ENCODE results near the gene ITIH5.

ITIH5 gene

DNA sequence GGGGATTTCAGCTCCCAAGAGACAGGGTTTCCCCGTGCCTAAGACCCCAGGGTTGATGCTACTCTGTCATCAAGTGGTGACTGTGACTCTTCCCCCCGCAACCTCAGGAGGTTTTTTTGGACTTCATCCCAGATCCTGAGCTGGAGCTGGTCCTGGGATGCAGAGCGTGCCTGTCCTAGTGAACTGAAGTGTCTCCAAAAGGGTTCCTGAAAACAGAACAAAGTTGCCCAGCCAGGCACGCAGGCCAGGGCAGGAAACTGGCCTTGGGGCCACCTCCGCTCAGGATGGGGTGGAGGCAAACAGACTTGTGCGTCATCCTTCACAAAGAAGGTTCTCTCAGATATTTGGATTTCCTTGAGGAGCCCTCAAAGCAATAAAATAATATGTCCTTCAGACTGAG lies 118.9 kb downstream of the ITIH5 start:
- H3K4me3 ChIP-seq (ENCODE audit: low read depth, low read length): no peak overlapping the region
- TF ChIP-seq, protein P1, sequence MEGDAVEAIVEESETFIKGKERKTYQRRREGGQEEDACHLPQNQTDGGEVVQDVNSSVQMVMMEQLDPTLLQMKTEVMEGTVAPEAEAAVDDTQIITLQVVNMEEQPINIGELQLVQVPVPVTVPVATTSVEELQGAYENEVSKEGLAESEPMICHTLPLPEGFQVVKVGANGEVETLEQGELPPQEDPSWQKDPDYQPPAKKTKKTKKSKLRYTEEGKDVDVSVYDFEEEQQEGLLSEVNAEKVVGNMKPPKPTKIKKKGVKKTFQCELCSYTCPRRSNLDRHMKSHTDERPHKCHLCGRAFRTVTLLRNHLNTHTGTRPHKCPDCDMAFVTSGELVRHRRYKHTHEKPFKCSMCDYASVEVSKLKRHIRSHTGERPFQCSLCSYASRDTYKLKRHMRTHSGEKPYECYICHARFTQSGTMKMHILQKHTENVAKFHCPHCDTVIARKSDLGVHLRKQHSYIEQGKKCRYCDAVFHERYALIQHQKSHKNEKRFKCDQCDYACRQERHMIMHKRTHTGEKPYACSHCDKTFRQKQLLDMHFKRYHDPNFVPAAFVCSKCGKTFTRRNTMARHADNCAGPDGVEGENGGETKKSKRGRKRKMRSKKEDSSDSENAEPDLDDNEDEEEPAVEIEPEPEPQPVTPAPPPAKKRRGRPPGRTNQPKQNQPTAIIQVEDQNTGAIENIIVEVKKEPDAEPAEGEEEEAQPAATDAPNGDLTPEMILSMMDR (IDR thresholded peaks at IDR 0.05; ENCODE audit: low read depth, low read length): no peak

DNA sequence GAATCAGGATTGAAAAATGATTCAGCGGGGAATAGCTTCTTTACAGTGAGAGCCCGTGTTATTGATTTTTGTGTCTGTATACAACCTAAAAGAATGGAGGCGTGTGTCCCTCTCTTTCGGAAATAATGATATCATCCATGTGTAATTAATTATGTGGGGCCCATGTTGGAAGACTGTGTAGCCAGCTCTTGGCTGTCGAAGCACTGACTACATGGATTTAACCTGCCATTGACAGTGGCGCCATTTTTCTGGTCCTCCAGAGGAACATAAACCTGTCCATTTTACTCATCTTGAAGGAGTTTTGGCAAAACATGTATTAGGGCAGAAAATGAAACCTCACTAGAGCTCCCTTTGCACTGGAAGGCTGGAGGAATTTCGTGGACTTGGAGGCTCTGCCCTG lies 119.6 kb downstream of the ITIH5 start:
- TF ChIP-seq, protein P1 (IDR thresholded peaks at IDR 0.05; ENCODE audit: low read depth, low read length): no peak
- H3K4me3 ChIP-seq (ENCODE audit: low read depth, low read length): no peak overlapping the region

DNA sequence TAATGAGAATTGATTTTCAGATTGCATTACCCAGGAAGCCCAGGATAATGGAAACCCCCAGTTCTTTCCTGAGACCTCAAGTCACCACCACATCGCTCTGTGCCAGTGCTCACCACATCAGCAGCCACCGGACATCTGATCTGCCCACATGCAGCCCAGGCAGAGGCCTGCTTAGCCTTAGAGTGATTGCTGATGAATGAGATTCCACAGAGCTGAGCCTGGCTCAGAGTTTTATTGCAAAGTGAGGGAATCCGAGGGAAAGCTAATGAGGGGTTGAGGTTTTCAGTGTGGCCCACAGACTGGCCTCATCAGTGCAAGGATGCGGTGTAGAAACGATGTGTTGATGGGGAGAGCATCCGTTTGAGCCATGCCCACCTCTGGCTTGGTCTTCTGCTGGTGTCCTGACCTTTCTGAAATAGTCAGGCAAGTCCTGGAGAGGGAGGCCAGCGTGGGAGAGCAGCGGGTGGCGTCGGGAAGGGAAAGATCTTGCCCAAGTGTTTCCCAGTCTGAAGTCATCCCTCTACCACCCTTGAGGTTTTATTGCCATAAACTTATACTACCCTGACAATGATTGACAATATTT lies 120.3 kb downstream of the ITIH5 start:
- TF ChIP-seq, protein P1 (IDR thresholded peaks at IDR 0.05; ENCODE audit: low read depth, low read length): no peak
- H3K4me3 ChIP-seq (ENCODE audit: low read depth, low read length): no peak overlapping the region

DNA sequence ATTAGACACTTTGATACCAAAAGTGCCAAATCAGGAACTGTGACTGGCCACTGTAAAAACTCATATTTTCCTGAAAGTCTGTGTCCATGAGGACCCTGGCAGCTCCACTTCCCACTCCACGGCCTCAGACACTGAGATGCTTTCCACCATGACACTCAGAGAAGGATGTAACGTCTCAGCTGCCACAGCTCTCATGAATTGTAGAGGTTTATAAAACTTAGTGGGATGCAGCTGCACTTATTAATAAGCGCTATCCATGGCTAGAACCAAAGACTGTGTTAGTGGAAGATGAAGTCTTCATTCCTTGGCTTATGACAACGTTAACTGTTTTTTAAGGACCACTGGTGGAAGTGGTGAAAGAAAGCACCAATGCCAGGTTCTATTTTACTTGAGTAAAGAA lies 121.0 kb downstream of the ITIH5 start:
- TF ChIP-seq, protein P1 (IDR thresholded peaks at IDR 0.05; ENCODE audit: low read depth, low read length): no peak
- no peak overlapping the region for H3K4me3 ChIP-seq (ENCODE audit: low read depth, low read length)

DNA sequence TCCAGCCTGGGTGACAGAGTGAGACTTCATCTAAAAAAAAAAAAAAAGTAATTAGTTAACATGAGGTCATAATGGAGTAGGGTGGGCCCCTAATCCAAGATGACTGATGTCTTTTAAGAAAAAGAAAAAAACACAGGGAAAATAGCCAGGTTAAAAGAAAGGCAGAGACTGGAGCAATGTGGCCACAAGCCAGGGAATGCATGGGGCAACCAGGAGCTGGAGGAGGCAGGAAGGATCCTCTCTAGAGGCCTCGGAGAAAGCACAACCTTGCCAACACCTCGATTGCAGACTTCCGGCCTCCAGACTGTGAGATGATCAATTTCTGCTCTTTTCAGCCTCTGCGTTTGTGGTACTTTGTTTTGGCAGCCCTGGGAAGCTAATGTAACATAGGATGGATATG lies 121.5 kb downstream of the ITIH5 start:
- no peak overlapping the region for H3K4me3 ChIP-seq (ENCODE audit: low read depth, low read length)
- TF ChIP-seq, protein P1 (IDR thresholded peaks at IDR 0.05; ENCODE audit: low read depth, low read length): no peak

DNA sequence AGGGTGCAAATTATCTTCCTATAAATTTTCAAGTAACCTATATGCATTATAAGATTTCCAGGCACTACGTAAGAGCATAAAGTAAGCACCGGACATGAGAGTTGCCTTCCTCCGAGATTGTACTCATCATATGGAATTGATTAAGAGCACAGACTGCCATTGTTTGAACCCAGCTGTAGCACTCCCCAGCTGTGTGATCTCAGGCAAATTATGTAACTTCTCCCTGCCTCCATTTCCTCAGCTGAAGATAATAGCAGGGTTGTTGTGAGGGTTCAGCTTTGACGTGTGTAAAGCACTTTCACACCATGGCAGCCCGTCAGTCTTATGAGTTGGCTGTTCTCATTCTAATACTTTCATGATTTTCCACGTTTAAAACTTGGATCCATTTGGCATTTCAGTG lies 122.6 kb downstream of the ITIH5 start:
- TF ChIP-seq, protein P1 (IDR thresholded peaks at IDR 0.05; ENCODE audit: low read depth, low read length): no peak
- no peak overlapping the region for H3K4me3 ChIP-seq (ENCODE audit: low read depth, low read length)

DNA sequence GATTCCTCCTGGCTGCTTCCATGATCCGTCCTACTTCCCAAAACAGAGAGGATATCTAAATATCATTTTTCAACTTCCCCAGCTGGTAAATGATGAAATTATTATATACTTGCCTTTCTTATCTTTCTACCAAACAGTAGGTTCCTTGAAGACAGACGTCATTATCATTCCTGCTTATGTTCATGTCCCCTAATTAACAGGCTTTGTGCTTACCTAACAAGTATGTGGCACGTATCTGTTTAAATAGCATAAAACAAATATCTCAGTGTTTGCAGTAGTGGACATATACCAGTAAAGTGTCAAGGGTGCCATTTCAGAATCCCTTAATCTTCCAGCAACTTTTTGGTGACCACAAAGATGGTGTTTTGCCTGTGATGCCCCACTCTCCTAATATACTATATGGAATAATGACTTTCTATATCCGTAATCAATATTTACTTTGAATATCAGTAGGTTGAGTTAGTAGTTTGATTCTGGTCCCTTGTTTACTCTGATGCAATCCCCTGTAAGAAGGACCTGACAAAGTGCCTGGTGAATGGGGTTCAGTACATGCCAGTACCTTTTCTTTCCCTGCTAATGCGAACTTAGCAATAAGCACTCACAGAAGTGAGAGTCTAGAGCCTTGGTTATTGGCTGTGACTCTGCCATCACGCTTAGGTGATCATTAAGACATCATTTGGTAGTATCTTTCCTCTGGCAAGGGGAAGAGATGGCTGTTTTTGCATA lies 124.4 kb downstream of the ITIH5 start:
- TF ChIP-seq, protein P1 (IDR thresholded peaks at IDR 0.05; ENCODE audit: low read depth, low read length): no peak
- H3K4me3 ChIP-seq (ENCODE audit: low read depth, low read length): no peak overlapping the region

All from WI38 (cell line).